Glutamatergic neuron (in vitro differentiated cells): ENCODE data around the gene UQCRC2. TPM values are rescaled to one million over a fixed set of nuclear protein-coding genes. Genes with fewer than 3 reads are reported as not detected.
"Not testable (repeated sequence)": the region's sequence is repeated elsewhere in the genome, so short reads cannot be mapped to it uniquely, and the experiment has no call there.

Experiments
- DNase-seq: peaks from one replicate; pipeline ENCODE4 v3.0.0; 2022
- H3K27ac Mint-ChIP-seq: one replicate; pipeline ENCODE4 v1.8.0; 2020; ENCODE audit warnings: mild to moderate bottlenecking, mixed read lengths, inconsistent platforms; ENCODE audit not compliant: unreplicated experiment
- H3K27me3 Mint-ChIP-seq: one replicate; pipeline ENCODE4 v1.8.0; 2020; ENCODE audit warnings: mild to moderate bottlenecking, moderate library complexity, mixed read lengths, inconsistent platforms; ENCODE audit not compliant: unreplicated experiment
- H3K36me3 Mint-ChIP-seq: one replicate; pipeline ENCODE4 v1.8.0; 2020; ENCODE audit warnings: mild to moderate bottlenecking, mixed read lengths, inconsistent platforms; ENCODE audit not compliant: unreplicated experiment
- H3K4me1 Mint-ChIP-seq: one replicate; pipeline ENCODE4 v1.8.0; 2020; ENCODE audit warnings: mild to moderate bottlenecking, low read depth, mixed read lengths, inconsistent platforms; ENCODE audit not compliant: unreplicated experiment
- H3K4me3 Mint-ChIP-seq: one replicate; pipeline ENCODE4 v1.8.0; 2020; ENCODE audit warnings: mild to moderate bottlenecking, mixed read lengths, inconsistent platforms; ENCODE audit not compliant: unreplicated experiment
- H3K9me3 Mint-ChIP-seq: one replicate; pipeline ENCODE4 v1.8.0; 2020; ENCODE audit warnings: mild to moderate bottlenecking, moderate library complexity, mixed read lengths, inconsistent platforms; ENCODE audit not compliant: unreplicated experiment
- long read RNA-seq: library from polyadenylated mRNA; unstranded; transcript quantifications from one replicate; pipeline ENCODE4 v2.0.0, GENCODE V29; 2020; ENCODE audit not compliant: unreplicated experiment
- total RNA-seq: library from RNA; stranded (reverse); fragmentation: NEBNext Ultra II Directional; extraction: Animal tissue kit (Norgen Biotek cat#: 25700); gene quantifications from one replicate; pipeline ENCODE4 v1.2.1, GENCODE V29; 2021; ENCODE audit not compliant: unreplicated experiment
- TF ChIP-seq, protein P1 (sequence below): fragments of 200-600 bp; sonication (generic); IDR thresholded peaks from one replicate; pipeline ENCODE4 v1.5.0; 2021; ENCODE audit not compliant: partially characterized antibody, unreplicated experiment

The UQCRC2 gene
- 193 TPM for total RNA-seq
- long read RNA-seq, transcript UQCRC2-201 (14 exons, 2,615 nt), result major isoform, 217 of 236 reads
- long read RNA-seq, partial matches to known transcripts, result 4 of 236 reads
- long read RNA-seq, other reads (novel, unspliced or antisense), result 14 of 236 reads

DNA sequence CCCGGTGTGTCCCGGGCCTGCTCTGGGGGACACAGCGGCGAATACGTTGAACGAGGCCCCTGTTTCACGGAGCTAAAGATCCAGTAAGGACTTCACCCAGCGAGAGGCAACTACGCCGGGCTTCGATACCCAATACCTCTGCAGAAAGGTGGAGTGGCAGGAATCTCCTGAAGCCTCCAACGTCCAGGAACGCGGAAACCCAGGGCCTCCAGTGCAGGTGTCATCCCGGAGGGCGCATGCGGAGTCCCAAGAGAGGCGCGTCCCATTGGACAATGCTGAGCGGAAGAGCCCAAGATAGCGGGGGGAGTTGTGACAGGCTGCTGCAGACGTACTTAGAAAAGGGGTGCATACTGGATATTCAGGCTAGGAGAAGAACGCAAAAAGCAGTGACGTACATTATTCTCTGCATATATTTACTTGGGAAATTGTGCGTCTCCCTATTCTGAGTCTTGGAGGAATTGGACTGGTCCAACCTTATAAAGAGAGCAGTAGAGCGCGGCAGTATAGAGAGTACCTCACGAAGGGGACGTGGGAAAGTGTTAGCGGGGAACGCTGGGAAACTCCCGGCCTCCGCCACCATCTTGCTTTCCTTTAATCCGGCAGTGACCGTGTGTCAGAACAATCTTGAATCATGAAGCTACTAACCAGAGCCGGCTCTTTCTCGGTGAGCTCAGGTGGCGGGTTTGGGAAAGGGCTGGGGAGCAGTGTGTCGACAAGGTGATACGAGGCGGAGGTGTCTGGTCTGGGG lies at the start of gene UQCRC2:
Gene UQCRC2, plus strand, starts transcription at position 569 of the 748 bp plus-strand sequence. Its CDS starts 63 bp downstream, at position 632.
- DNase-seq, result peak; percentile 86
- Mint-ChIP-seq H3K27ac (peak within 1 kb of the TSS; percentile 100), H3K4me3 (peak within 1 kb of the TSS; percentile 100), H3K36me3 (no peaks in the 10 kb centered on the region), H3K9me3 (peaks cover 8% of the 10 kb centered on the region), H3K27me3 (peaks cover 8% of the 10 kb centered on the region), H3K4me1 (peaks cover 8% of the 10 kb centered on the region)
- TF ChIP-seq, protein P1, sequence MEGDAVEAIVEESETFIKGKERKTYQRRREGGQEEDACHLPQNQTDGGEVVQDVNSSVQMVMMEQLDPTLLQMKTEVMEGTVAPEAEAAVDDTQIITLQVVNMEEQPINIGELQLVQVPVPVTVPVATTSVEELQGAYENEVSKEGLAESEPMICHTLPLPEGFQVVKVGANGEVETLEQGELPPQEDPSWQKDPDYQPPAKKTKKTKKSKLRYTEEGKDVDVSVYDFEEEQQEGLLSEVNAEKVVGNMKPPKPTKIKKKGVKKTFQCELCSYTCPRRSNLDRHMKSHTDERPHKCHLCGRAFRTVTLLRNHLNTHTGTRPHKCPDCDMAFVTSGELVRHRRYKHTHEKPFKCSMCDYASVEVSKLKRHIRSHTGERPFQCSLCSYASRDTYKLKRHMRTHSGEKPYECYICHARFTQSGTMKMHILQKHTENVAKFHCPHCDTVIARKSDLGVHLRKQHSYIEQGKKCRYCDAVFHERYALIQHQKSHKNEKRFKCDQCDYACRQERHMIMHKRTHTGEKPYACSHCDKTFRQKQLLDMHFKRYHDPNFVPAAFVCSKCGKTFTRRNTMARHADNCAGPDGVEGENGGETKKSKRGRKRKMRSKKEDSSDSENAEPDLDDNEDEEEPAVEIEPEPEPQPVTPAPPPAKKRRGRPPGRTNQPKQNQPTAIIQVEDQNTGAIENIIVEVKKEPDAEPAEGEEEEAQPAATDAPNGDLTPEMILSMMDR, result no peak

DNA sequence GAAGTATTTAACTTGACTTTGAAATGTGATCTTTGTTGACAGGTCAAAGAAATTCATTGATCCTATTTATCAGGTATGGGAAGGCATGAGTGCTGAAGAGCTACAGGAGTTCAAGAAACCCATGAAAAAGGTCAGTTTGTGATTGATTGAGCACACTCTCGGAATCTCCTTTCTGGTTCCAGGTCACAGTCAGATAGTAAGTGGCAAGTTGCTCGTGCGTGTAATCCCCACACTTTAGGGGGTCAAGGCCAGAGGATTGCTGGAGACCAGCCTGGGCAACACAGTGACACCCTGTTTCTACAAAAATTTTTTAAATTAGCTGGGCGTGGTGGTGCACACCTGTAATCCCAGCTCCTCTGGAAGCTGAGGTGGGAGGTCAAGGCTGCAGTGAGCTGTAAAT lies 20.5 kb upstream of the UQCRC2 start:
- DNase-seq, H3K27me3 Mint-ChIP-seq, H3K4me3 Mint-ChIP-seq, H3K4me1 Mint-ChIP-seq, H3K9me3 Mint-ChIP-seq, H3K36me3 Mint-ChIP-seq, H3K27ac Mint-ChIP-seq: not testable (repeated sequence)

DNA sequence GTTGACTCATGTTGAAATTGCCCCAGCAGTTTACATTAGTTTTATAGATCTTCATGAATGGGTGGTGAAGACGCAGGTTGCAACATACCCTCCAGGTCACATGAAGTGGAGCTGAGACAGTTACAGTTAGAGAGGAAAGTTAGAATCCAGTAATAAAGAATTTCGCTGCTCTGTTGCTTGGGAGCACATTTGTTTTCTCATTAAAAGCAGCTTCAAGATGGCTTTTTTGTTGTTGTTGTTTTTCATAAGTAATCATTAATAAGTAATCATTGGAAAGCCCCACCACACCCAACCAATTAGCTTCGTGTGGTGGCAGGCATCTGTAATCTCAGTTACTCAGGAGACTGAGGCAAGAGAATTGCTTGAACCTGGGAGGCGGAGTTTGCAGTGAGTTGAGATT lies 19.8 kb upstream of the UQCRC2 start:
- not testable (repeated sequence) for H3K27me3 Mint-ChIP-seq, DNase-seq, H3K4me1 Mint-ChIP-seq, H3K36me3 Mint-ChIP-seq, H3K9me3 Mint-ChIP-seq, H3K27ac Mint-ChIP-seq, H3K4me3 Mint-ChIP-seq

DNA sequence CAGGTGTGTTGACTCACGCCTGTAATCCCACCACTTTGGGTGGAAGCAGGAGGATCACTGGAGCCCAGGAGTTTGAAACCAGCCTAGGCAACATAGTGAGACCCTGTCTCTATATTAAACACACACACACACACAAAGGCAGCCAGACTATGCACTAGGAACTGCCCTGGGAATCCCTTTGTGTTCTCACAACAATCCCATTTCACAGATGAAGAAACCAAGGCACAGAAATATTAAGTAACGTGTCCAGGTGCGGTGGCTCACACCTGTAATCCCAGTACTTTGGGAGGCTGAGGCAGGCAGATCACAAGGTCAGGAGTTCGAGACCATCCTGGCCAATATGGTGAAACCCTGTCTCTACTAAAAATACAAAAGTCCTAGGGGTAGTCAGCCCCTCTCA lies 19.4 kb upstream of the UQCRC2 start:
- H3K36me3 Mint-ChIP-seq, result not testable (repeated sequence)

DNA sequence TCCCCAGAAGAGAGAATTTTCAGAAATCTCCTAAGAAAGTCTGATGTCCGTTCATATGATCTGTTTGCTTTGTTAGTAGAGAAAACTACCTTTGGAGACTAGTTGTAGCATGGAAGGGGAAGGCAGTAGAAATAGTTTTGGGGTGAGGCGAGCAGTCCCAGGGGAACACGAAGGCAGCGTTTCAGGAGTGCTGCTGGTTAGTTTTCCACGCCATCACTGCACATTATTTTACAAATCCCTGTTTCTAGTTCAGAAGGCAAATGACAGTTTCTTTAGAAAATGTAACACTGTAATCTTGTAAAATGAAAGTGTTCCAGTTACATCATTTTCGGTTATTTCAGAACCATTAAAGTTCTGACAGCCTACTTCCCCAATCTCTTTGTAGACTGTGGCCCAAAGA lies 16.9 kb upstream of the UQCRC2 start:
- H3K27ac Mint-ChIP-seq, DNase-seq, H3K27me3 Mint-ChIP-seq, H3K9me3 Mint-ChIP-seq, H3K4me3 Mint-ChIP-seq, H3K36me3 Mint-ChIP-seq, H3K4me1 Mint-ChIP-seq: not testable (repeated sequence)

More for the DNA sequence above, 19.4 kb upstream of the UQCRC2 start:
- H3K4me3 Mint-ChIP-seq, DNase-seq, H3K9me3 Mint-ChIP-seq, H3K27ac Mint-ChIP-seq, H3K4me1 Mint-ChIP-seq, H3K27me3 Mint-ChIP-seq: not testable (repeated sequence)

DNA sequence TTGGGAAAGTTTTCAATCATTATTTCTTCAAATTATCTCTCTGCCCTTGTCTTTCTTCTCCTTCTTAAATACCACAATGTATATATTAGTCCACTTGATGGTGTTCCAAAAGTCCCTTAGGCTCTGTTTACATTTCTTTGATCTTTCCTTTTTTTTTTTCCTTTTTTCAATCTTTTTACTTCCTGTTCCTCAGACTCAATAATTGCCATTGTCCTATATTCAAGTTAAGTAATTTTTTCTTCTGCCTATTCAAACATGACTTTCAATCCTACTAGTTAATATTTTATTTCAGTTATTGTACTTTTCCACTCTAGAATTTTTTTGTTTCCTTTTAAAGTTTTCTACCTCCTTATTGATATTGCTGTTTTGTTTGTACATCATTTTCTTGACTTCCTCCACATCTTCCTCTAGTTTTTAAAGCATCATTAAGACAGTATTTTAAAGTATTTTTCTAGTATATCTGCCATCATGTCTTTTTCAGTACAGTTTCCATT lies 15.8 kb upstream of the UQCRC2 start:
- H3K9me3 Mint-ChIP-seq, result no peaks in the 10 kb centered on the region
- no peaks in the 10 kb centered on the region for H3K36me3 Mint-ChIP-seq
- H3K27me3 Mint-ChIP-seq, result peaks cover 2% of the 10 kb centered on the region
- TF ChIP-seq, protein P1, result no peak
- H3K4me1 Mint-ChIP-seq, result no peaks in the 10 kb centered on the region
- no peak for DNase-seq
- no peak overlapping the region for H3K27ac Mint-ChIP-seq
- no peak overlapping the region for H3K4me3 Mint-ChIP-seq

DNA sequence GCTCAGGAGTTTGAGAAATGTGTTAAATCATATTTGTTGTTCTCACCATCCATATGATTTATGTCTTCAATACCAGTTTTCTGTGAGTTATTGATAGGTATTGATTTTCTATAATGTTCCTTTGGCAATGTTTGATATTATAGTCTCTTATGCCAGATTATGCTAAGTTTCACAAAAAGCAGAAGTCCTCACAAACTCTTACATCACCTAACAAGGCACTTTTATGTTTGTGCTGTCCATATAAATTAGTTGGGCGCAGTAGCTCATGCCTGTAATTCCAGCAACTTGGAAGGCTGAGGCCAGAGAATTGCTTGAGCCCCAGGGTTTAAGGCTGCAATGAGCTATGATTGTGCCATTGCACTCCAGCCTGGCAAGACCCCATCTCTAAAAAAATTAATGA lies 12.6 kb upstream of the UQCRC2 start:
- H3K4me1 Mint-ChIP-seq, result no peaks in the 10 kb centered on the region
- H3K27ac Mint-ChIP-seq, result no peak overlapping the region
- no peaks in the 10 kb centered on the region for H3K27me3 Mint-ChIP-seq
- H3K4me3 Mint-ChIP-seq, result no peak overlapping the region
- no peak for DNase-seq
- TF ChIP-seq, protein P1, result no peak
- H3K36me3 Mint-ChIP-seq, result no peaks in the 10 kb centered on the region
- H3K9me3 Mint-ChIP-seq, result peaks cover 2% of the 10 kb centered on the region
